Smooth muscle cell (in vitro differentiated cells): ENCODE results near the gene GSX2. TPM values are rescaled to one million over a fixed set of nuclear protein-coding genes. Genes with fewer than 3 reads are reported as not detected.

Experiments used
- DNase-seq: peaks from one replicate; lab custom pipeline; 2025; ENCODE audit not compliant: unreplicated experiment; lab: John Stamatoyannopoulos, UW
- H2AFZ ChIP-seq: fragments of 200-600 bp; sonication (generic); 2 replicates; pipeline ENCODE4 v1.6.0; 2016; ENCODE audit warnings: antibody characterized with exemption, low read depth, mild to moderate bottlenecking
- H3F3A ChIP-seq: fragments of 200-600 bp; sonication (generic); 2 replicates; pipeline ENCODE4 v1.6.0; 2017; ENCODE audit warnings: antibody characterized with exemption, low read depth
- H3K27ac ChIP-seq: fragments of 200-600 bp; sonication (generic); 2 replicates; pipeline ENCODE4 v1.5.1; 2016; ENCODE audit warnings: low read depth, mild to moderate bottlenecking
- H3K27me3 ChIP-seq: fragments of 200-600 bp; sonication (generic); 2 replicates; pipeline ENCODE4 v1.6.1; 2016; ENCODE audit warnings: low read depth, mild to moderate bottlenecking
- H3K36me3 ChIP-seq: fragments of 200-600 bp; sonication (generic); 2 replicates; pipeline ENCODE4 v1.5.1; 2016; ENCODE audit warnings: low read depth
- H3K4me1 ChIP-seq: fragments of 200-600 bp; sonication (generic); 2 replicates; pipeline ENCODE4 v1.5.1; 2016; ENCODE audit warnings: low read depth
- H3K4me2 ChIP-seq: fragments of 200-600 bp; sonication (generic); 2 replicates; pipeline ENCODE4 v1.6.0; 2016; ENCODE audit warnings: mild to moderate bottlenecking
- H3K4me3 ChIP-seq: fragments of 200-600 bp; sonication (generic); 2 replicates; pipeline ENCODE4 v1.5.1; 2016; ENCODE audit warnings: mild to moderate bottlenecking
- H3K79me2 ChIP-seq: fragments of 200-600 bp; sonication (generic); 2 replicates; pipeline ENCODE4 v1.6.0; 2016; ENCODE audit warnings: low read depth, mild to moderate bottlenecking
- H3K9ac ChIP-seq: fragments of 200-600 bp; sonication (generic); 2 replicates; pipeline ENCODE4 v1.6.0; 2016; ENCODE audit warnings: low read depth
- H3K9me3 ChIP-seq: fragments of 200-600 bp; sonication (generic); replicated peaks from 2 replicates; pipeline ENCODE4 v1.5.1; 2016; ENCODE audit warnings: low read depth
- H4K20me1 ChIP-seq: fragments of 200-600 bp; sonication (generic); 2 replicates; pipeline ENCODE4 v1.6.0; 2016; ENCODE audit warnings: low read depth
- CTCF ChIP-seq: fragments of 200-600 bp; sonication (generic); IDR thresholded peaks from 2 replicates; pipeline ENCODE4 v1.5.1; 2017; ENCODE audit warnings: borderline replicate concordance, mild to moderate bottlenecking, antibody characterized with exemption; ENCODE audit not compliant: insufficient read depth, poor library complexity, severe bottlenecking
- WGBS: methylation state at CpG from one replicate; pipeline ENCODE4 v1.1.7; 2016; ENCODE audit warnings: low lambda C conversion rate; 5-methylcytosine and 5-hydroxymethylcytosine counted together
- polyA plus RNA-seq: library from polyadenylated mRNA; unstranded; fragments of >200 nt; fragmentation: Nextera tagmentation; extraction: Ambion mirVana; gene quantifications from 2 replicates; pipeline ENCODE4 v1.2.1, GENCODE V29; 2016
- small RNA-seq: library from RNA; depleted of rRNA; stranded (forward); fragments of <200 nt; gene quantifications from one replicate; pipeline ENCODE3, GENCODE V24; 2014
- total RNA-seq: library from RNA; depleted of rRNA; stranded (reverse); fragments of >200 nt; gene quantifications from 2 replicates; pipeline ENCODE4 v1.2.3, GENCODE V29; 2014

GSX2 gene
- total and polyA plus RNA-seq, 2 experiments from 2014 or later: not detected

- Histone ChIP-seq H3F3A (no peaks in the 10 kb centered on the region), H3K9me3 (no peaks in the 10 kb centered on the region), H2AFZ (no peak overlapping the region), H3K27ac (no peak overlapping the region), H3K79me2 (no peaks in the 10 kb centered on the region), H3K4me1 (no peaks in the 10 kb centered on the region), H3K9ac (no peak overlapping the region), H3K36me3 (no peaks in the 10 kb centered on the region), H3K4me3 (no peak overlapping the region), H3K27me3 (no peaks in the 10 kb centered on the region), H4K20me1 (no peaks in the 10 kb centered on the region), H3K4me2 (no peak overlapping the region)
- no peak for TF ChIP-seq CTCF
- DNase-seq: no peak
- 86% methylated on average over 4 of the region's 4 CpGs for WGBS
These were observed 46.2 kb downstream of the GSX2 start for GRCh38 chr4:54146139-54146538.

- H3K36me3 ChIP-seq: no peaks in the 10 kb centered on the region
- no peaks in the 10 kb centered on the region for H3K9me3 ChIP-seq
- H3K27me3 ChIP-seq: no peaks in the 10 kb centered on the region
- H3F3A ChIP-seq: no peaks in the 10 kb centered on the region
- H3K4me2 ChIP-seq: no peak overlapping the region
- H3K9ac ChIP-seq: no peak overlapping the region
- H3K4me3 ChIP-seq: no peak overlapping the region
- H3K27ac ChIP-seq: no peak overlapping the region
- no peak for TF ChIP-seq CTCF
- 100% methylated on average over 4 of the region's 46 CpGs for WGBS
- no peaks in the 10 kb centered on the region for H3K4me1 ChIP-seq
- DNase-seq: no peak
- no peaks in the 10 kb centered on the region for H3K79me2 ChIP-seq
- no peaks in the 10 kb centered on the region for H4K20me1 ChIP-seq
- H2AFZ ChIP-seq: no peak overlapping the region
These were observed 49.4 kb downstream of the GSX2 start for GRCh38 chr4:54149323-54149722.

Small RNA genes within 50 kb of the gene (small RNA-seq; reads per million reads assigned to genes)
- gene AC110792.1: not detected

Other genes with a start within 250 kb of the GSX2 start
- 61.0 and 61.4 TPM in 2 replicates for gene CHIC2, start 35.6 kb upstream of the GSX2 start, total RNA-seq
- 52.2 and 57.0 TPM in 2 replicates for gene CHIC2, start 35.6 kb upstream of the GSX2 start, polyA plus RNA-seq
- gene PDGFRA, start 129.1 kb downstream of the GSX2 start, total RNA-seq: 281 and 311 TPM in 2 replicates
- 111 and 112 TPM in 2 replicates for gene PDGFRA, start 129.1 kb downstream of the GSX2 start, polyA plus RNA-seq